A673 (cell line): ENCODE data around the gene SOX6. TPM values are rescaled to one million over a fixed set of nuclear protein-coding genes. Genes with fewer than 3 reads are reported as not detected.

Experiments used
- BruUV-seq: library from RNA; stranded (reverse); fragments of 400-500 nt; replicated peaks from 2 replicates; lab custom pipeline; 2021; lab: Mats Ljungman, UMichigan
- CTCF ChIA-PET: fragments of 300-600 bp; sonication (Branson Sonifier 250); formaldehyde crosslinking; loops from one replicate; lab custom pipeline; 2022; ENCODE audit warnings: antibody characterized with exemption; lab: Charles Lee
- POLR2A ChIA-PET: fragments of 300-600 bp; sonication (Branson Sonifier 250); formaldehyde crosslinking; loops from one replicate; lab custom pipeline; 2022; ENCODE audit warnings: antibody characterized with exemption; ENCODE audit not compliant: low non-redundant PET; lab: Charles Lee
- DNase-seq: peaks from one replicate; pipeline ENCODE4 v3.0.0-alpha.2; 2015; ENCODE audit warnings: low spot score
- H3K27ac ChIP-seq: fragments of 200-600 bp; sonication (generic); 2 replicates; pipeline ENCODE4 v1.5.1; 2016; ENCODE audit warnings: mixed run types, low read depth, mild to moderate bottlenecking, mixed read lengths, antibody characterized with exemption, low read length; ENCODE audit not compliant: poor library complexity, severe bottlenecking
- H3K27me3 ChIP-seq: fragments of 200-600 bp; sonication (generic); replicated peaks from 2 replicates; pipeline ENCODE4 v1.6.1; 2017; ENCODE audit warnings: mixed run types, low read depth, mild to moderate bottlenecking, mixed read lengths, antibody characterized with exemption, low read length; ENCODE audit not compliant: insufficient read depth, poor library complexity
- H3K36me3 ChIP-seq: fragments of 200-600 bp; sonication (generic); 2 replicates; pipeline ENCODE4 v1.6.1; 2016; ENCODE audit warnings: mixed run types, mild to moderate bottlenecking, mixed read lengths, antibody characterized with exemption, low read length; ENCODE audit not compliant: insufficient read depth, poor library complexity, severe bottlenecking
- H3K4me1 ChIP-seq: fragments of 200-600 bp; sonication (generic); 2 replicates; pipeline ENCODE4 v1.6.1; 2017; ENCODE audit warnings: mixed run types, mild to moderate bottlenecking, mixed read lengths, antibody characterized with exemption, low read length; ENCODE audit not compliant: insufficient read depth, poor library complexity, severe bottlenecking
- H3K4me3 ChIP-seq: fragments of 200-600 bp; sonication (generic); 2 replicates; pipeline ENCODE4 v1.5.1; 2016; ENCODE audit warnings: low read depth, mixed run types, mild to moderate bottlenecking, mixed read lengths, low read length; ENCODE audit not compliant: poor library complexity, severe bottlenecking
- H3K9me3 ChIP-seq: fragments of 200-600 bp; sonication (generic); 2 replicates; pipeline ENCODE4 v1.6.1; 2016; ENCODE audit warnings: mixed run types, low read depth, mild to moderate bottlenecking, mixed read lengths, antibody characterized with exemption, low read length; ENCODE audit not compliant: poor library complexity, severe bottlenecking
- EZH2 ChIP-seq: fragments of 200-600 bp; sonication (generic); IDR thresholded peaks from 2 replicates; pipeline ENCODE4 v1.6.1; 2017; ENCODE audit warnings: borderline replicate concordance, low read depth, mild to moderate bottlenecking, mixed read lengths, antibody characterized with exemption, low read length; ENCODE audit not compliant: poor library complexity, severe bottlenecking
- intact Hi-C: fragments of 100-400 bp; cut with micrococcal nuclease; formaldehyde crosslinking; loops from one replicate; pipeline ENCODE4 v1.10.0; 2022; ENCODE audit not compliant: unreplicated experiment
- total RNA-seq: library from RNA; stranded (reverse); gene quantifications from 2 replicates; pipeline ENCODE4 v1.2.3, GENCODE V29; 2021
- TF ChIP-seq, protein P1 (sequence below): fragments of 300-800, 200-600 bp; sonication (generic); conservative IDR thresholded peaks from 2 replicates; pipeline ENCODE4 v1.5.1; 2017; ENCODE audit warnings: low read depth, mild to moderate bottlenecking, antibody characterized with exemption, low read length, moderate library complexity, mixed read lengths

SOX6 gene
- total RNA-seq, 1 experiment from 2014 or later, result 27.5 TPM

DNA sequence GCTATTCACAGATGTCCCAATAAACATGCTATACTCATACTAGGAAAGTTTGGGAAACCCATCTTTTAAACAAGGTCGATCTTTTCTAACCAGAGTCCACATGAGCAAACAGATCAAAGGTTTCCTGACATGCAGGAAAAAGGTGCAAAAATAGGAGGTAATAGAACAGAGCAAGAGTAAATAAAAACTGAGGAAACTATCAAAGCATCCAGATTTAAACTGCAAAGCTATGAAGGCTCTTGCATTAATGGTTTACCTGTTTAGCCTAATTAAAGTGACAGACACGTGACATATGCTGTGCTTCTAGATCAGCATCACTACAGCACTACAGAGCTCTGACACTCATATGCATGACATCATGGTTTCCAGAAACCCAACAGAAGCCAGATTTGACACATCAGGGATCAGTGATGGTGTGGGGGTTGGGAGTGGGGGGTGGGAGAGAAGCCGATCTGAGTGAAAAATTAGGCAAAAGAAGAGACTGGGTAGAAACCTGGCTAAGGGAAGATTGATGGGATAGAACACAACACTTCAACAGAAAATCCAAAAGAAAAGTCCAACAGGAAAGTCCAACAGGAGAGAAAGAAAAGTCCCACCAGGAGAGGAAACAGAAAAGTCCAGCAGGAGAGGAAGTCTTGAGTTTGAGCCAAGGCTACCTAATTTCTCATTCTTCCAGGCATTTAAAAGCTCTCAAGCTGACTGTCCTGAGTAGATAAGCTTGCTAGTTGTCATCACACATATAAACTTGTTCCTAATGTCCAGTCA lies 262.3 kb downstream of the SOX6 start:
- Histone ChIP-seq H3K36me3 (no peaks in the 10 kb centered on the region), H3K27me3 (no peaks in the 10 kb centered on the region), H3K27ac (no peak overlapping the region), H3K9me3 (no peaks in the 10 kb centered on the region), H3K4me3 (no peak overlapping the region), H3K4me1 (peaks cover 22% of the 10 kb centered on the region)
- CTCF ChIA-PET, result no interaction called here
- TF ChIP-seq, protein P1, sequence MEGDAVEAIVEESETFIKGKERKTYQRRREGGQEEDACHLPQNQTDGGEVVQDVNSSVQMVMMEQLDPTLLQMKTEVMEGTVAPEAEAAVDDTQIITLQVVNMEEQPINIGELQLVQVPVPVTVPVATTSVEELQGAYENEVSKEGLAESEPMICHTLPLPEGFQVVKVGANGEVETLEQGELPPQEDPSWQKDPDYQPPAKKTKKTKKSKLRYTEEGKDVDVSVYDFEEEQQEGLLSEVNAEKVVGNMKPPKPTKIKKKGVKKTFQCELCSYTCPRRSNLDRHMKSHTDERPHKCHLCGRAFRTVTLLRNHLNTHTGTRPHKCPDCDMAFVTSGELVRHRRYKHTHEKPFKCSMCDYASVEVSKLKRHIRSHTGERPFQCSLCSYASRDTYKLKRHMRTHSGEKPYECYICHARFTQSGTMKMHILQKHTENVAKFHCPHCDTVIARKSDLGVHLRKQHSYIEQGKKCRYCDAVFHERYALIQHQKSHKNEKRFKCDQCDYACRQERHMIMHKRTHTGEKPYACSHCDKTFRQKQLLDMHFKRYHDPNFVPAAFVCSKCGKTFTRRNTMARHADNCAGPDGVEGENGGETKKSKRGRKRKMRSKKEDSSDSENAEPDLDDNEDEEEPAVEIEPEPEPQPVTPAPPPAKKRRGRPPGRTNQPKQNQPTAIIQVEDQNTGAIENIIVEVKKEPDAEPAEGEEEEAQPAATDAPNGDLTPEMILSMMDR, result no peak
- no peak for TF ChIP-seq EZH2
- no peak for DNase-seq
- no TSS peak for BruUV-seq
- intact Hi-C loops, result no loop called here
- POLR2A ChIA-PET, result interaction anchor here (0.5 kb wide), 1 partner anchor 1551 kb away, joined by 3 read pairs; no protein-coding TSS in a partner anchor

GRCh38 chr11:16091862-16092261 lies 264.5 kb downstream of the SOX6 start:
- TF ChIP-seq EZH2, result no peak
- TF ChIP-seq, protein P1, result no peak
- BruUV-seq, result no TSS peak
- H3K27me3 ChIP-seq, result no peaks in the 10 kb centered on the region
- H3K4me3 ChIP-seq, result no peak overlapping the region
- intact Hi-C loops, result no loop called here
- H3K36me3 ChIP-seq, result no peaks in the 10 kb centered on the region
- no peaks in the 10 kb centered on the region for H3K9me3 ChIP-seq
- CTCF ChIA-PET, result no interaction called here
- H3K27ac ChIP-seq, result no peak overlapping the region
- no peak for DNase-seq
- peaks cover 7% of the 10 kb centered on the region for H3K4me1 ChIP-seq
- POLR2A ChIA-PET, result no interaction called here

- H3K4me3 ChIP-seq, result no peak overlapping the region
- no peaks in the 10 kb centered on the region for H3K27me3 ChIP-seq
- H3K9me3 ChIP-seq, result no peaks in the 10 kb centered on the region
- intact Hi-C loops, result no loop called here
- DNase-seq, result no peak
- H3K27ac ChIP-seq, result no peak overlapping the region
- no peaks in the 10 kb centered on the region for H3K36me3 ChIP-seq
- no TSS peak for BruUV-seq
- CTCF ChIA-PET, result no interaction called here
- TF ChIP-seq, protein P1, result no peak
- no peak for TF ChIP-seq EZH2
- peaks cover 26% of the 10 kb centered on the region for H3K4me1 ChIP-seq
- POLR2A ChIA-PET, result no interaction called here
Observed at GRCh38 chr11:16089481-16089880, 266.9 kb downstream of the SOX6 start.
